GM12878 (cell line): ENCODE measurements around the gene SPPL2B. TPM values are rescaled to one million over a fixed set of nuclear protein-coding genes. Genes with fewer than 3 reads are reported as not detected.

ENCODE experiments used
- ATF2 ChIP-seq: IDR thresholded peaks from 2 replicates; pipeline ENCODE4 v1.6.1; 2012; ENCODE audit warnings: low read length, inconsistent platforms
- CHD1 ChIP-seq: IDR thresholded peaks from 2 replicates; pipeline ENCODE4 v1.6.1; 2012; ENCODE audit warnings: low read depth, low read length, improper control_type of control experiment
- CHD4 ChIP-seq: fragments of 200-600 bp; sonication (generic); IDR thresholded peaks from 2 replicates; pipeline ENCODE4 v1.6.1; 2016; ENCODE audit warnings: mild to moderate bottlenecking
- GABPA ChIP-seq: IDR thresholded peaks from 2 replicates; pipeline ENCODE4 v1.6.1; 2014; ENCODE audit warnings: antibody characterized with exemption, low read depth, mild to moderate bottlenecking, inconsistent platforms
- GATAD2B ChIP-seq: fragments of 450-650 bp; conservative IDR thresholded peaks from 2 replicates; pipeline ENCODE4 v1.6.1; 2017; ENCODE audit warnings: low read depth, mild to moderate bottlenecking, moderate library complexity
- SMARCA5 ChIP-seq: fragments of 450-650 bp; IDR thresholded peaks from 2 replicates; pipeline ENCODE4 v1.6.1; 2017; ENCODE audit warnings: mild to moderate bottlenecking
- SMC3 ChIP-seq: IDR thresholded peaks from 2 replicates; pipeline ENCODE4 v1.6.1; 2011; ENCODE audit warnings: low read length, improper control_type of control experiment, borderline replicate concordance
- TAF1 ChIP-seq: IDR thresholded peaks from 2 replicates; pipeline ENCODE4 v1.6.1; 2011; ENCODE audit warnings: mild to moderate bottlenecking, low read depth, low read length, borderline replicate concordance
- TCF12 ChIP-seq: IDR thresholded peaks from 2 replicates; pipeline ENCODE4 v1.6.1; 2011; ENCODE audit warnings: low read depth, mild to moderate bottlenecking, low read length
- ZNF207 ChIP-seq: fragments of 450-650 bp; IDR thresholded peaks from 2 replicates; pipeline ENCODE4 v1.6.1; 2014; ENCODE audit warnings: antibody characterized with exemption, mild to moderate bottlenecking, borderline replicate concordance
- ZNF217 ChIP-seq: fragments of 450-650 bp; IDR thresholded peaks from 2 replicates; pipeline ENCODE4 v1.6.1; 2017; ENCODE audit warnings: antibody characterized with exemption, mild to moderate bottlenecking
- ZNF24 ChIP-seq: fragments of 450-650 bp; IDR thresholded peaks from 2 replicates; pipeline ENCODE4 v1.6.1; 2017; ENCODE audit warnings: antibody characterized with exemption, mild to moderate bottlenecking
- ZNF592 ChIP-seq: fragments of 450-650 bp; IDR thresholded peaks from 2 replicates; pipeline ENCODE4 v1.6.1; 2017; ENCODE audit warnings: mild to moderate bottlenecking, moderate library complexity
- polyA plus RNA-seq, 11 experiments: library from polyadenylated mRNA; depleted of rRNA in 4 of 11; unstranded in 6 of 11; stranded (reverse) in 5 of 11; fragments of >200 nt; fragmentation: Nextera tagmentation in 4 of 11; fragmentation: Illumina TruSeq in 1 of 11; extraction: Ambion mirVana in 4 of 11; extraction: Trizol in 1 of 11; gene quantifications; 1 replicate in 1 of 11; 2 replicates in 10 of 11; pipeline versions ENCODE4 v1.2.1 to v1.2.3, GENCODE V29; 2011 to 2016; ENCODE audit warnings: inconsistent platforms in 2 of 11, missing spikeins in 2 of 11, low read depth in 1 of 11
- total RNA-seq, 4 experiments: library from RNA; depleted of rRNA in 3 of 4; stranded (reverse); fragments of >200 nt in 3 of 4; fragmentation: Illumina TruSeq in 1 of 4; extraction: Trizol in 1 of 4; gene quantifications; 2 replicates each; pipeline versions ENCODE4 v1.2.1 to v1.2.3, GENCODE V29; 2013 to 2021
- TF ChIP-seq, protein P1 (sequence below): IDR thresholded peaks from 2 replicates; pipeline ENCODE4 v1.6.1; 2012; ENCODE audit warnings: improper control_type of control experiment, low read depth, low read length; ENCODE audit not compliant: insufficient replicate concordance
- TF ChIP-seq, protein P2 (sequence below), 3 experiments: IDR thresholded peaks in 2 of 3; conservative IDR thresholded peaks in 1 of 3; 2 replicates each; pipeline ENCODE4 v1.5.1; 2011; ENCODE audit warnings: low read depth in 3 of 3, low read length in 3 of 3, mild to moderate bottlenecking in 3 of 3, control low read depth in 2 of 3, moderate library complexity in 2 of 3, inconsistent platforms in 1 of 3, mixed read lengths in 1 of 3; ENCODE audit not compliant: control insufficient read depth in 2 of 3, insufficient read depth in 1 of 3; ENCODE audit errors: extremely low read depth in 1 of 3

The SPPL2B gene
- total and polyA plus RNA-seq, 10 of the 15 experiments (the other 5 are each of a cell fraction or from before 2014, with no cell fraction given) = 0.29 to 56.5 (median 18.3) TPM

- TF ChIP-seq, protein P1, sequence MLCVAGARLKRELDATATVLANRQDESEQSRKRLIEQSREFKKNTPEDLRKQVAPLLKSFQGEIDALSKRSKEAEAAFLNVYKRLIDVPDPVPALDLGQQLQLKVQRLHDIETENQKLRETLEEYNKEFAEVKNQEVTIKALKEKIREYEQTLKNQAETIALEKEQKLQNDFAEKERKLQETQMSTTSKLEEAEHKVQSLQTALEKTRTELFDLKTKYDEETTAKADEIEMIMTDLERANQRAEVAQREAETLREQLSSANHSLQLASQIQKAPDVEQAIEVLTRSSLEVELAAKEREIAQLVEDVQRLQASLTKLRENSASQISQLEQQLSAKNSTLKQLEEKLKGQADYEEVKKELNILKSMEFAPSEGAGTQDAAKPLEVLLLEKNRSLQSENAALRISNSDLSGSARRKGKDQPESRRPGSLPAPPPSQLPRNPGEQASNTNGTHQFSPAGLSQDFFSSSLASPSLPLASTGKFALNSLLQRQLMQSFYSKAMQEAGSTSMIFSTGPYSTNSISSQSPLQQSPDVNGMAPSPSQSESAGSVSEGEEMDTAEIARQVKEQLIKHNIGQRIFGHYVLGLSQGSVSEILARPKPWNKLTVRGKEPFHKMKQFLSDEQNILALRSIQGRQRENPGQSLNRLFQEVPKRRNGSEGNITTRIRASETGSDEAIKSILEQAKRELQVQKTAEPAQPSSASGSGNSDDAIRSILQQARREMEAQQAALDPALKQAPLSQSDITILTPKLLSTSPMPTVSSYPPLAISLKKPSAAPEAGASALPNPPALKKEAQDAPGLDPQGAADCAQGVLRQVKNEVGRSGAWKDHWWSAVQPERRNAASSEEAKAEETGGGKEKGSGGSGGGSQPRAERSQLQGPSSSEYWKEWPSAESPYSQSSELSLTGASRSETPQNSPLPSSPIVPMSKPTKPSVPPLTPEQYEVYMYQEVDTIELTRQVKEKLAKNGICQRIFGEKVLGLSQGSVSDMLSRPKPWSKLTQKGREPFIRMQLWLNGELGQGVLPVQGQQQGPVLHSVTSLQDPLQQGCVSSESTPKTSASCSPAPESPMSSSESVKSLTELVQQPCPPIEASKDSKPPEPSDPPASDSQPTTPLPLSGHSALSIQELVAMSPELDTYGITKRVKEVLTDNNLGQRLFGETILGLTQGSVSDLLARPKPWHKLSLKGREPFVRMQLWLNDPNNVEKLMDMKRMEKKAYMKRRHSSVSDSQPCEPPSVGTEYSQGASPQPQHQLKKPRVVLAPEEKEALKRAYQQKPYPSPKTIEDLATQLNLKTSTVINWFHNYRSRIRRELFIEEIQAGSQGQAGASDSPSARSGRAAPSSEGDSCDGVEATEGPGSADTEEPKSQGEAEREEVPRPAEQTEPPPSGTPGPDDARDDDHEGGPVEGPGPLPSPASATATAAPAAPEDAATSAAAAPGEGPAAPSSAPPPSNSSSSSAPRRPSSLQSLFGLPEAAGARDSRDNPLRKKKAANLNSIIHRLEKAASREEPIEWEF = no peak
- no peak for TF ChIP-seq ZNF24
- no peak for TF ChIP-seq ATF2
- no peak for TF ChIP-seq GABPA
- no peak for TF ChIP-seq ZNF217
- no peak for TF ChIP-seq ZNF592
- TF ChIP-seq CHD1 = no peak
- no peak for TF ChIP-seq SMC3
- no peak for TF ChIP-seq SMARCA5
- no peak for TF ChIP-seq GATAD2B
- TF ChIP-seq ZNF207 = no peak
- TF ChIP-seq TCF12 = no peak
- no peak for TF ChIP-seq CHD4
- TF ChIP-seq, protein P2, sequence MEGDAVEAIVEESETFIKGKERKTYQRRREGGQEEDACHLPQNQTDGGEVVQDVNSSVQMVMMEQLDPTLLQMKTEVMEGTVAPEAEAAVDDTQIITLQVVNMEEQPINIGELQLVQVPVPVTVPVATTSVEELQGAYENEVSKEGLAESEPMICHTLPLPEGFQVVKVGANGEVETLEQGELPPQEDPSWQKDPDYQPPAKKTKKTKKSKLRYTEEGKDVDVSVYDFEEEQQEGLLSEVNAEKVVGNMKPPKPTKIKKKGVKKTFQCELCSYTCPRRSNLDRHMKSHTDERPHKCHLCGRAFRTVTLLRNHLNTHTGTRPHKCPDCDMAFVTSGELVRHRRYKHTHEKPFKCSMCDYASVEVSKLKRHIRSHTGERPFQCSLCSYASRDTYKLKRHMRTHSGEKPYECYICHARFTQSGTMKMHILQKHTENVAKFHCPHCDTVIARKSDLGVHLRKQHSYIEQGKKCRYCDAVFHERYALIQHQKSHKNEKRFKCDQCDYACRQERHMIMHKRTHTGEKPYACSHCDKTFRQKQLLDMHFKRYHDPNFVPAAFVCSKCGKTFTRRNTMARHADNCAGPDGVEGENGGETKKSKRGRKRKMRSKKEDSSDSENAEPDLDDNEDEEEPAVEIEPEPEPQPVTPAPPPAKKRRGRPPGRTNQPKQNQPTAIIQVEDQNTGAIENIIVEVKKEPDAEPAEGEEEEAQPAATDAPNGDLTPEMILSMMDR (IDR thresholded peaks at IDR 0.05 in 2 of 3, conservative IDR thresholded peaks at IDR 0.05 in 1 of 3; ENCODE audit: control insufficient read depth in 2 of 3, extremely low read depth in 1 of 3, insufficient read depth in 1 of 3, low read depth in 3 of 3, low read length in 3 of 3) = no peak
- no peak for TF ChIP-seq TAF1
These were observed 630 bp downstream of the SPPL2B start (continued) for GRCh38 chr19:2329149-2329478.
